Measurements from ENCODE around the gene CKAP2L. TPM values are rescaled to one million over a fixed set of nuclear protein-coding genes. Genes with fewer than 3 reads are reported as not detected.

The CKAP2L gene
- total RNA-seq, 1 donor from 2014 or later, result 0.62 TPM

- DNase-seq (ENCODE audit: low spot score) (no peak), ATAC-seq (no peak)
- intact Hi-C loops (cut with DNase I), result no loop called here
These were observed 7.9 kb upstream of the CKAP2L start for GRCh38 chr2:112772322-112772721.

- ATAC-seq, result no peak
- no peak for DNase-seq (ENCODE audit: low spot score)
- intact Hi-C loops (cut with DNase I), result no loop called here
These were observed 4.0 kb upstream of the CKAP2L start for GRCh38 chr2:112768432-112768831.

- DNase-seq (ENCODE audit: low spot score), result no peak
- intact Hi-C loops (cut with DNase I), result no loop called here
- ATAC-seq, result no peak
These were observed 3.4 kb upstream of the CKAP2L start for GRCh38 chr2:112767693-112768330.

- ATAC-seq (no peak), DNase-seq (ENCODE audit: low spot score) (no peak)
- intact Hi-C loops (cut with DNase I), result no loop called here
These were observed 842 bp upstream of the CKAP2L start for GRCh38 chr2:112765251-112765650.

- DNase-seq (ENCODE audit: low spot score) (no peak), ATAC-seq (no peak)
- intact Hi-C loops (cut with DNase I), result no loop called here
These were observed 2.1 kb downstream of the CKAP2L start for GRCh38 chr2:112762276-112762675.

- intact Hi-C loops (cut with DNase I), result no loop called here
- ATAC-seq, result no peak
- no peak for DNase-seq (ENCODE audit: low spot score)
These were observed 4.3 kb downstream of the CKAP2L start for GRCh38 chr2:112760149-112760548.

GRCh38 chr2:112758711-112759110 is 5.7 kb downstream of the CKAP2L start:
- no peak for DNase-seq (ENCODE audit: low spot score)
- no peak for ATAC-seq
- intact Hi-C loops (cut with DNase I), result loop anchor here (10.0 kb wide), 1 partner anchor 186 kb away; no protein-coding TSS in a partner anchor

- intact Hi-C loops (cut with DNase I), result loop anchor here (10.0 kb wide), 1 partner anchor 188 kb away; no protein-coding TSS in a partner anchor
- DNase-seq (ENCODE audit: low spot score), result no peak
- no peak for ATAC-seq
These were observed 7.1 kb downstream of the CKAP2L start for GRCh38 chr2:112757265-112757664.

- ATAC-seq, result no peak
- DNase-seq (ENCODE audit: low spot score), result no peak
- intact Hi-C loops (cut with DNase I), result loop anchor here (10.0 kb wide), 1 partner anchor 189 kb away; no protein-coding TSS in a partner anchor
These were observed 8.2 kb downstream of the CKAP2L start for GRCh38 chr2:112756207-112756606.

- intact Hi-C loops (cut with DNase I), result loop anchor here (10.0 kb wide), 1 partner anchor 189 kb away; no protein-coding TSS in a partner anchor
- DNase-seq (ENCODE audit: low spot score) (no peak), ATAC-seq (no peak)
These were observed 9.0 kb downstream of the CKAP2L start for GRCh38 chr2:112755444-112755843.

- intact Hi-C loops (cut with DNase I), result loop anchor here (10.0 kb wide), 1 partner anchor 190 kb away; no protein-coding TSS in a partner anchor
- no peak for DNase-seq (ENCODE audit: low spot score)
- no peak for ATAC-seq
These were observed 9.8 kb downstream of the CKAP2L start for GRCh38 chr2:112754564-112754963.

- intact Hi-C loops (cut with DNase I), result loop anchor here (10.0 kb wide), 1 partner anchor 192 kb away; no protein-coding TSS in a partner anchor
- ATAC-seq, result no peak
- no peak for DNase-seq (ENCODE audit: low spot score)
These were observed 11.7 kb downstream of the CKAP2L start for GRCh38 chr2:112752667-112753066.

- ATAC-seq (no peak), DNase-seq (ENCODE audit: low spot score) (no peak)
- intact Hi-C loops (cut with DNase I), result loop anchor here (10.0 kb wide), 1 partner anchor 193 kb away; no protein-coding TSS in a partner anchor
These were observed 12.8 kb downstream of the CKAP2L start for GRCh38 chr2:112751451-112752197.

- intact Hi-C loops (cut with DNase I), result loop anchor here (10.0 kb wide), 1 partner anchor 194 kb away; no protein-coding TSS in a partner anchor
These were observed 13.9 kb downstream of the CKAP2L start for GRCh38 chr2:112750560-112750843.

GRCh38 chr2:112749755-112750559 is 14.5 kb downstream of the CKAP2L start:
- intact Hi-C loops (cut with DNase I), result loop anchor here (10.0 kb wide), 1 partner anchor 195 kb away; no protein-coding TSS in a partner anchor
- DNase-seq (ENCODE audit: low spot score) (peak; percentile 83), ATAC-seq (peak; percentile 57)

More at GRCh38 chr2:112750560-112750843, 13.9 kb downstream of the CKAP2L start:
- no peak for DNase-seq (ENCODE audit: low spot score)
- ATAC-seq, result no peak

GRCh38 chr2:112740527-112740926 is 23.9 kb downstream of the CKAP2L start:
- ATAC-seq (no peak), DNase-seq (ENCODE audit: low spot score) (no peak)
- intact Hi-C loops (cut with DNase I), result no loop called here

GRCh38 chr2:112737542-112738232 is 26.7 kb downstream of the CKAP2L start:
- DNase-seq (ENCODE audit: low spot score) (no peak), ATAC-seq (no peak)
- intact Hi-C loops (cut with DNase I), result no loop called here

- intact Hi-C loops (cut with DNase I), result no loop called here
- ATAC-seq (no peak), DNase-seq (ENCODE audit: low spot score) (no peak)
These were observed 30.5 kb downstream of the CKAP2L start for GRCh38 chr2:112733871-112734270.

GRCh38 chr2:112733456-112733855 is 31.0 kb downstream of the CKAP2L start:
- DNase-seq (ENCODE audit: low spot score), result no peak
- no peak for ATAC-seq
- intact Hi-C loops (cut with DNase I), result no loop called here
